ENCODE results near the gene TNPO3. TPM values are rescaled to one million over a fixed set of nuclear protein-coding genes. Genes with fewer than 3 reads are reported as not detected.
A peak's percentile ranks its signal among the peaks of the same experiment; 100 is the strongest.

Gene TNPO3
- total and polyA plus RNA-seq, 10 of the 15 experiments (the other 5 are each of a cell fraction or from before 2014, with no cell fraction given), result 17.6 to 91.8 (median 65.9) TPM

DNA sequence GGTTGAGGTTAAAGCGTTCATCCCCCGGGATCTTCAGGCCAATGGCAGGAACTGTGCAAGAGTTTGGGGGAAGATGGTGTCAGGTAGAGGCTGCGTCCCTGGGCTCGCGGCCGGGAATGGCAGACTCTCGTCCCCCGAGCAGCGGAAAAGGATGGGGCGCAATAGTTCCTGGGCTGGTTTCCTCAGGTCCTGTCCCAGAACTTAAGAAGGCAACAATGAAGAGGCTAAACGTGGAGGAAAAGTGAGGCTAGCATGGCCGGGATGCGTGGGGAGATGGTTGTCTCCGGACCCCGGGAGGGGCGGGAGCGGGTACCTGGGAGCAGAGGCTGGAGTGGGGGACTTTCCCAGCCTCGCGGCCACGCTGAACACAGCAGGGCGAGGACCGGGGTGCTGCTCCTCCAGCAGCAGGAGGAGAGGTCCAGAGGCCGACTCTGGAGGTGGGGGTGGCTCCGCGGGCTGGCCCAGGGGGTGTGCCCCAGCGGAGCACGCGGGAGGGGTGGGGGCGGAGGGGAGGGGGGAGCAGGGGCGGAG, 116.3 kb downstream of the TNPO3 start (continued):
- no peak for TF ChIP-seq ZNF274 (IDR thresholded peaks at IDR 0.05; ENCODE audit: insufficient read depth, insufficient read length)
- TF ChIP-seq RELA (IDR thresholded peaks at IDR 0.05; ENCODE audit: borderline replicate concordance, partially characterized antibody), result peak; percentile 79
- no peak for TF ChIP-seq SREBF2 (IDR thresholded peaks at IDR 0.05; ENCODE audit: low read length)
- TF ChIP-seq CHD1 (IDR thresholded peaks at IDR 0.05; ENCODE audit: low read depth, low read length), result no peak; the same call in 1 of the 2 replicates
- TF ChIP-seq, protein P1, sequence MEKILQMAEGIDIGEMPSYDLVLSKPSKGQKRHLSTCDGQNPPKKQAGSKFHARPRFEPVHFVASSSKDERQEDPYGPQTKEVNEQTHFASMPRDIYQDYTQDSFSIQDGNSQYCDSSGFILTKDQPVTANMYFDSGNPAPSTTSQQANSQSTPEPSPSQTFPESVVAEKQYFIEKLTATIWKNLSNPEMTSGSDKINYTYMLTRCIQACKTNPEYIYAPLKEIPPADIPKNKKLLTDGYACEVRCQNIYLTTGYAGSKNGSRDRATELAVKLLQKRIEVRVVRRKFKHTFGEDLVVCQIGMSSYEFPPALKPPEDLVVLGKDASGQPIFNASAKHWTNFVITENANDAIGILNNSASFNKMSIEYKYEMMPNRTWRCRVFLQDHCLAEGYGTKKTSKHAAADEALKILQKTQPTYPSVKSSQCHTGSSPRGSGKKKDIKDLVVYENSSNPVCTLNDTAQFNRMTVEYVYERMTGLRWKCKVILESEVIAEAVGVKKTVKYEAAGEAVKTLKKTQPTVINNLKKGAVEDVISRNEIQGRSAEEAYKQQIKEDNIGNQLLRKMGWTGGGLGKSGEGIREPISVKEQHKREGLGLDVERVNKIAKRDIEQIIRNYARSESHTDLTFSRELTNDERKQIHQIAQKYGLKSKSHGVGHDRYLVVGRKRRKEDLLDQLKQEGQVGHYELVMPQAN (conservative IDR thresholded peaks at IDR 0.05), result no peak
- TF ChIP-seq MAX (IDR thresholded peaks at IDR 0.05; ENCODE audit: low read depth, low read length), result no peak
- peak in 1 of 2 experiments; percentile 45; a peak in 1 of 4 replicates for TF ChIP-seq IKZF2 (IDR thresholded peaks at IDR 0.05)
- TF ChIP-seq USF2 (IDR thresholded peaks at IDR 0.05; ENCODE audit: borderline replicate concordance, low read depth, low read length), result no peak
- TF ChIP-seq NR2C2 (IDR thresholded peaks at IDR 0.05; ENCODE audit: borderline replicate concordance, control insufficient read depth, insufficient read length, low read depth), result no peak
- no peak for TF ChIP-seq IRF5 (IDR thresholded peaks at IDR 0.05; ENCODE audit: borderline replicate concordance)
- TF ChIP-seq NRF1 (conservative IDR thresholded peaks at IDR 0.05; ENCODE audit: low read depth, low read length), result no peak
- 0 out of 2 replicates have a peak, but pooled peaks have one; percentile 36 for TF ChIP-seq YY1 (IDR thresholded peaks at IDR 0.05; ENCODE audit: low read depth, low read length)
- TF ChIP-seq POU2F2 (IDR thresholded peaks at IDR 0.05; ENCODE audit: borderline replicate concordance, low read depth, low read length), result no peak; the same call in 2 of the 3 replicates
- 0 out of 2 replicates have a peak, but pooled peaks have one; percentile 37 for TF ChIP-seq TAF1 (IDR thresholded peaks at IDR 0.05; ENCODE audit: borderline replicate concordance, low read depth, low read length)
- TF ChIP-seq BCL11A (IDR thresholded peaks at IDR 0.05; ENCODE audit: low read depth, low read length), result no peak
- TF ChIP-seq ZNF687 (IDR thresholded peaks at IDR 0.05), result peak; percentile 42; the same call in 1 of the 2 replicates
- no peak for TF ChIP-seq NFYB (IDR thresholded peaks at IDR 0.05; ENCODE audit: insufficient read depth, low read depth, low read length)
- TF ChIP-seq JUNB (IDR thresholded peaks at IDR 0.05), result no peak
- no peak for TF ChIP-seq PAX5 (IDR thresholded peaks at IDR 0.05; ENCODE audit: borderline replicate concordance, low read depth, low read length)
- TF ChIP-seq ZNF384 (IDR thresholded peaks at IDR 0.05; ENCODE audit: borderline replicate concordance, low read depth, low read length), result no peak
- TF ChIP-seq KDM1A (IDR thresholded peaks at IDR 0.05; ENCODE audit: borderline replicate concordance), result no peak
- TF ChIP-seq RUNX3 (IDR thresholded peaks at IDR 0.05; ENCODE audit: low read length), result no peak
- TF ChIP-seq FOXM1 (IDR thresholded peaks at IDR 0.05; ENCODE audit: low read depth, low read length), result no peak
